GM23338 (cell line): ENCODE data around the gene S1PR3. TPM values are rescaled to one million over a fixed set of nuclear protein-coding genes. Genes with fewer than 3 reads are reported as not detected.
A peak's percentile ranks its signal among the peaks of the same experiment; 100 is the strongest.

ENCODE experiments used
- ATAC-seq: fragments of 200-7000 bp; cut with Tn5 transposase; 3 replicates; pipeline ENCODE4 v1.9.1; 2020
- DNase-seq: peaks from one replicate; pipeline ENCODE4 v3.0.0-alpha.2; 2015; ENCODE audit warnings: low spot score
- H2AFZ ChIP-seq: fragments of 200-600 bp; sonication (generic); 2 replicates; pipeline ENCODE4 v1.8.0; 2016; ENCODE audit warnings: antibody characterized with exemption, mild to moderate bottlenecking, moderate library complexity
- H3F3A ChIP-seq: fragments of 200-600 bp; sonication (generic); replicated peaks from 2 replicates; pipeline ENCODE4 v1.8.0; 2017; ENCODE audit warnings: antibody characterized with exemption, mixed run types, low read depth
- H3K27ac ChIP-seq: fragments of 200-600 bp; sonication (generic); 2 replicates; pipeline ENCODE4 v1.6.1; 2016; ENCODE audit warnings: low read depth
- H3K27me3 ChIP-seq: fragments of 200-600 bp; sonication (generic); 2 replicates; pipeline ENCODE4 v1.8.0; 2016; ENCODE audit warnings: mild to moderate bottlenecking, mixed run types, moderate library complexity; ENCODE audit not compliant: insufficient read depth
- H3K36me3 ChIP-seq: fragments of 200-600 bp; sonication (generic); 2 replicates; pipeline ENCODE4 v1.8.0; 2016; ENCODE audit warnings: mild to moderate bottlenecking; ENCODE audit not compliant: insufficient read depth
- H3K4me1 ChIP-seq: fragments of 200-600 bp; sonication (generic); 2 replicates; pipeline ENCODE4 v1.8.0; 2016; ENCODE audit warnings: mild to moderate bottlenecking, moderate library complexity; ENCODE audit not compliant: insufficient read depth
- H3K4me2 ChIP-seq: fragments of 200-600 bp; sonication (generic); 2 replicates; pipeline ENCODE4 v1.7.1; 2017; ENCODE audit warnings: mixed run types
- H3K4me3 ChIP-seq: fragments of 200-600 bp; sonication (generic); 2 replicates; pipeline ENCODE4 v1.6.1; 2016; ENCODE audit warnings: mixed run types
- H3K79me2 ChIP-seq: fragments of 200-600 bp; sonication (generic); replicated peaks from 2 replicates; pipeline ENCODE4 v1.8.0; 2017; ENCODE audit warnings: mild to moderate bottlenecking; ENCODE audit not compliant: insufficient read depth
- H3K9me2 ChIP-seq: fragments of 200-600 bp; sonication (generic); 2 replicates; pipeline ENCODE4 v1.8.0; 2017; ENCODE audit not compliant: insufficient read depth
- H4K20me1 ChIP-seq: fragments of 200-600 bp; sonication (generic); replicated peaks from 2 replicates; pipeline ENCODE4 v1.8.0; 2017; ENCODE audit warnings: mild to moderate bottlenecking; ENCODE audit not compliant: insufficient read depth
- H3K27ac Mint-ChIP-seq: 2 replicates; pipeline ENCODE4 v1.8.0; 2020; ENCODE audit warnings: inconsistent platforms, mild to moderate bottlenecking, moderate library complexity, mixed read lengths
- H3K27me3 Mint-ChIP-seq: 3 replicates; pipeline ENCODE4 v1.8.0; 2022; ENCODE audit warnings: low read depth, mild to moderate bottlenecking, moderate library complexity, mixed read lengths, inconsistent platforms; ENCODE audit not compliant: insufficient read depth, poor library complexity
- H3K36me3 Mint-ChIP-seq: 3 replicates; pipeline ENCODE4 v1.8.0; 2021; ENCODE audit warnings: low read depth, mild to moderate bottlenecking, inconsistent platforms, moderate library complexity, mixed read lengths
- H3K4me1 Mint-ChIP-seq: 3 replicates; pipeline ENCODE4 v1.8.0; 2020; ENCODE audit warnings: mild to moderate bottlenecking, inconsistent platforms, mixed read lengths
- H3K4me3 Mint-ChIP-seq: 3 replicates; pipeline ENCODE4 v1.8.0; 2021; ENCODE audit warnings: moderate library complexity, mild to moderate bottlenecking, inconsistent platforms, mixed read lengths
- H3K9me3 Mint-ChIP-seq: 3 replicates; pipeline ENCODE4 v1.8.0; 2020; ENCODE audit warnings: moderate library complexity, mild to moderate bottlenecking, inconsistent platforms, mixed read lengths
- CREB1 ChIP-seq: fragments of 250-450 bp; sonication (Bioruptor Pico); IDR thresholded peaks from 2 replicates; pipeline ENCODE4 v1.5.0; 2020; ENCODE audit warnings: low read depth, mild to moderate bottlenecking, moderate library complexity
- CTCF ChIP-seq, 2 experiments: fragments of 200-600 bp in 1 of 2; sonication (generic) in 1 of 2; conservative IDR thresholded peaks; 2 replicates each; pipeline versions ENCODE4 v1.5.1 to v1.6.1; 2016 to 2017; ENCODE audit warnings: antibody characterized with exemption in 2 of 2, low read depth in 2 of 2, mild to moderate bottlenecking in 2 of 2, moderate library complexity in 1 of 2
- EZH2phosphoT487 ChIP-seq: fragments of 200-600 bp; sonication (generic); IDR thresholded peaks from one replicate; pipeline ENCODE4 v1.8.1; 2018; ENCODE audit warnings: antibody characterized with exemption; ENCODE audit not compliant: unreplicated experiment
- JUNB ChIP-seq: IDR thresholded peaks from one replicate; pipeline ENCODE4 v1.6.1; 2016; ENCODE audit warnings: antibody characterized with exemption; ENCODE audit not compliant: unreplicated experiment
- NANOG ChIP-seq: IDR thresholded peaks from 2 replicates; pipeline ENCODE4 v1.6.1; 2016; ENCODE audit warnings: antibody characterized with exemption, borderline replicate concordance
- POLR2AphosphoS5 ChIP-seq: IDR thresholded peaks from 2 replicates; pipeline ENCODE4 v1.6.1; 2016; ENCODE audit warnings: antibody characterized with exemption, low read depth
- ZNF114 ChIP-seq: fragments of 250-450 bp; sonication (Bioruptor Pico); IDR thresholded peaks from 2 replicates; pipeline ENCODE4 v1.5.0; 2020; ENCODE audit warnings: mild to moderate bottlenecking, moderate library complexity
- ZNF331 ChIP-seq: fragments of 250-450 bp; sonication (Bioruptor Pico); IDR thresholded peaks from 2 replicates; pipeline ENCODE4 v1.5.0; 2020; ENCODE audit warnings: low read depth, mild to moderate bottlenecking, moderate library complexity
- ZNF462 ChIP-seq: fragments of 250-450 bp; sonication (Bioruptor Pico); IDR thresholded peaks from 2 replicates; pipeline ENCODE4 v1.5.0; 2020; ENCODE audit warnings: mild to moderate bottlenecking, moderate library complexity
- polyA plus RNA-seq: library from polyadenylated mRNA; unstranded; fragments of >200 nt; fragmentation: Nextera tagmentation; extraction: Ambion mirVana; gene quantifications from 2 replicates; pipeline ENCODE4 v1.2.1, GENCODE V29; 2016
- total RNA-seq: library from RNA; depleted of rRNA; stranded (reverse); fragments of >200 nt; shearing (Covaris generic); gene quantifications from 2 replicates; pipeline ENCODE4 v1.2.3, GENCODE V29; 2014
- TF ChIP-seq, protein P1 (sequence below): IDR thresholded peaks from 2 replicates; pipeline ENCODE4 v1.6.1; 2016; ENCODE audit warnings: antibody characterized with exemption

The S1PR3 gene
- total and polyA plus RNA-seq, 2 experiments from 2014 or later: 2.1 to 7.6 TPM

DNA sequence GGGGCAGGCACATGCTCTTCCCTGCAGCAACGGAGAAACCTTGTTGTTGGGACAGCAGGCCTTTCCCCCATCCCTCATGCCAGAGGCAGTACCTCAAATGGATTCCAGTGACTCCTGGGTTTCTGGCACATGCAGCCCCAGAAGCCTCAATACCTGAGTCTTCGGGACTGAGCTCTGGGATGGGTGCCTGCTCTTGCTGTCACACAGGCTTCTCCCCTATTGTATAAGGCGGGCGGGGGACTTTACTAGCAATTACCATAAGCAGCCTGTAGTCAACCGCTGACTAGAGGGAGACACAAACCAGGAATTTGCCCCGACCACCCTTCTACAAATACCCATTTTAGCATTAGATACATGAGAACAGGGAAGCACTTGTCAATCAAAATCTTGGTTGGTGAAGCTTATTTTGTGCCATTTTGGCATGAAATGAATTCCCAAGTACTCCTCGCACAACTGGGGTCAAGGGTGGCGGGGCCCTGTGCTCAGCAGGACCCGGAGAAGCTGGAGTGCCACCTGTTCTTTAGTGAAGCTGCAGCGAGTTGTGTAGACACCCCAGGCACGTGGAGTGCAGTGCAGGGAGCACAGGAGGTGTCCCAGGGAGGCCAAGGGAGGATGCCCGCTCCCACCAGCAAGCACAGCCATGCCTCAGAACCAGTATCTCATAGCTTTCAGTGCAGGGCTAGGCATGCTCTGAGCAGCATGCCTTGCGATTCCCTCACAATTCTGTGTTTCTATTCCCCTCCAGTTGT is 21.2 kb downstream of the S1PR3 start:
- ATAC-seq (peak; percentile 72), DNase-seq (peak; percentile 41)
- Mint-ChIP-seq H3K4me1 (peaks cover 23% of the 10 kb centered on the region), H3K4me3 (no peak overlapping the region), H3K9me3 (no peaks in the 10 kb centered on the region), H3K27ac (no peak overlapping the region), H3K36me3 (no peaks in the 10 kb centered on the region; the same call in 2 of the 3 replicates), H3K27me3 (peaks cover 4% of the 10 kb centered on the region)
- Histone ChIP-seq H3K9me2 (peaks cover 4% of the 10 kb centered on the region; the same call in 1 of the 2 replicates), H3K4me1 (peaks cover 13% of the 10 kb centered on the region), H3K27ac (no peak overlapping the region), H2AFZ (no peak overlapping the region; the same call in 1 of the 2 replicates), H3F3A (no peaks in the 10 kb centered on the region), H3K4me2 (no peak overlapping the region), H3K79me2 (no peaks in the 10 kb centered on the region), H4K20me1 (no peaks in the 10 kb centered on the region), H3K4me3 (no peak overlapping the region), H3K27me3 (no peaks in the 10 kb centered on the region), H3K36me3 (no peaks in the 10 kb centered on the region)
- TF ChIP-seq ZNF114: no peak
- TF ChIP-seq, protein P1, sequence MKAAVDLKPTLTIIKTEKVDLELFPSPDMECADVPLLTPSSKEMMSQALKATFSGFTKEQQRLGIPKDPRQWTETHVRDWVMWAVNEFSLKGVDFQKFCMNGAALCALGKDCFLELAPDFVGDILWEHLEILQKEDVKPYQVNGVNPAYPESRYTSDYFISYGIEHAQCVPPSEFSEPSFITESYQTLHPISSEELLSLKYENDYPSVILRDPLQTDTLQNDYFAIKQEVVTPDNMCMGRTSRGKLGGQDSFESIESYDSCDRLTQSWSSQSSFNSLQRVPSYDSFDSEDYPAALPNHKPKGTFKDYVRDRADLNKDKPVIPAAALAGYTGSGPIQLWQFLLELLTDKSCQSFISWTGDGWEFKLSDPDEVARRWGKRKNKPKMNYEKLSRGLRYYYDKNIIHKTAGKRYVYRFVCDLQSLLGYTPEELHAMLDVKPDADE: no peak
- TF ChIP-seq ZNF331 (CRISPR knock-in tag): no peak
- TF ChIP-seq CTCF (conservative IDR thresholded peaks at IDR 0.05; ENCODE audit: low read depth in 2 of 2): peak in 1 of 2 experiments; percentile 31; a peak in 2 of 4 replicates
- TF ChIP-seq JUNB: no peak
- TF ChIP-seq EZH2phosphoT487: no peak

DNA sequence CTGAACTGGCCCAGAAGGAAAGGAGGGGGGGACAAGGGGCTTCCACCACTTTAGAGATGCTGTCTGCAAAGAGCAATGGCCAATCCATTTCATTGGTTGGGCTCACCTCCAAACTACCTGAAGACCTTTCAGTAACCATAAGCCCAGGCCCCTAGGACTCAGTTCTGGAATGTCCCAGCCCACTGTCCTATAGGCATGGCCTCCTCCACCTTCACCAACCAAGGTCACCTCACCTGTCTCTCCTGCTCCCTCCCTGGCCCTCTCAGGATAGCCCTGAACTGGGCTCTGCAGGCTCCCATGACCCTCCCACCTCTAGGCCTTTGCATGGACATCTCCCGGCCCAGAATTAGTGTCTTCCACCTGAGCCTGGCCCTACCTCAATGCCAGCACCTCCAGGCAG is 22.4 kb downstream of the S1PR3 start:
- Histone ChIP-seq H3F3A (no peaks in the 10 kb centered on the region), H3K4me3 (no peak overlapping the region), H3K27me3 (no peaks in the 10 kb centered on the region), H3K79me2 (no peaks in the 10 kb centered on the region), H3K4me2 (no peak overlapping the region), H3K9me2 (peaks cover 4% of the 10 kb centered on the region; the same call in 1 of the 2 replicates), H3K4me1 (peaks cover 3% of the 10 kb centered on the region; the same call in 1 of the 2 replicates), H3K27ac (no peak overlapping the region), H2AFZ (no peak overlapping the region), H3K36me3 (no peaks in the 10 kb centered on the region), H4K20me1 (no peaks in the 10 kb centered on the region)
- no peak for DNase-seq
- Mint-ChIP-seq H3K4me3 (no peak overlapping the region), H3K27me3 (peaks cover 2% of the 10 kb centered on the region), H3K4me1 (peaks cover 11% of the 10 kb centered on the region), H3K36me3 (peaks cover 6% of the 10 kb centered on the region; the same call in 2 of the 3 replicates), H3K9me3 (0 out of 3 replicates have a peak, but pooled peaks cover 3% of the 10 kb centered on the region), H3K27ac (no peak overlapping the region)
- no peak for ATAC-seq
- TF ChIP-seq ZNF114 (no peak), NANOG (no peak), CREB1 (CRISPR knock-in tag) (no peak), POLR2AphosphoS5 (no peak), EZH2phosphoT487 (no peak), ZNF462 (CRISPR knock-in tag) (no peak)
- TF ChIP-seq, protein P1: no peak
